HG03097 (cell line): Measurements from ENCODE around the gene EPN1.

Experiments used
- ATAC-seq: cut with Tn5 transposase; IDR thresholded peaks from one replicate; pipeline ENCODE4 v1.9.1; 2021; ENCODE audit not compliant: unreplicated experiment, low FRiP score

The EPN1 gene

GRCh38 chr19:55676889-55677505 is 2.0 kb downstream of the EPN1 start:
- ATAC-seq, result no peak

- no peak for ATAC-seq
Observed at GRCh38 chr19:55677572-55678028, 2.6 kb downstream of the EPN1 start.

- ATAC-seq, result peak; percentile 54
Observed at GRCh38 chr19:55678121-55678671, 3.2 kb downstream of the EPN1 start.

GRCh38 chr19:55679343-55680257 is 4.6 kb downstream of the EPN1 start:
- no peak for ATAC-seq

GRCh38 chr19:55680339-55681130 is 5.5 kb downstream of the EPN1 start:
- no peak for ATAC-seq

- no peak for ATAC-seq
Observed at GRCh38 chr19:55681131-55682092, 6.4 kb downstream of the EPN1 start.

GRCh38 chr19:55683449-55684261 is 8.6 kb downstream of the EPN1 start:
- ATAC-seq, result no peak

- no peak for ATAC-seq
Observed at GRCh38 chr19:55684946-55685681, 10.1 kb downstream of the EPN1 start.

- no peak for ATAC-seq
Observed at GRCh38 chr19:55685776-55686175, 10.8 kb downstream of the EPN1 start.

- ATAC-seq, result no peak
Observed at GRCh38 chr19:55686311-55687050, 11.5 kb downstream of the EPN1 start.

GRCh38 chr19:55687281-55688201 is 12.5 kb downstream of the EPN1 start:
- no peak for ATAC-seq

GRCh38 chr19:55688422-55689218 is 13.6 kb downstream of the EPN1 start:
- no peak for ATAC-seq

GRCh38 chr19:55689411-55690108 is 14.5 kb downstream of the EPN1 start:
- ATAC-seq, result no peak

- ATAC-seq, result no peak
Observed at GRCh38 chr19:55690109-55690768, 15.2 kb downstream of the EPN1 start.
